MV-4-11 (cell line): Measurements from ENCODE around the gene LAMA3.
"Not testable (repeated sequence)": the region's sequence is repeated elsewhere in the genome, so short reads cannot be mapped to it uniquely, and the experiment has no call there.

ENCODE experiments used
- DNase-seq: peaks from one replicate; lab custom pipeline; 2025; lab: John Stamatoyannopoulos, UW

LAMA3 gene

GRCh38 chr18:23727707-23728493 lies 38.6 kb downstream of the LAMA3 start:
- no peak for DNase-seq

- DNase-seq = no peak
These were observed 41.6 kb downstream of the LAMA3 start for GRCh38 chr18:23730857-23731256.

DNA sequence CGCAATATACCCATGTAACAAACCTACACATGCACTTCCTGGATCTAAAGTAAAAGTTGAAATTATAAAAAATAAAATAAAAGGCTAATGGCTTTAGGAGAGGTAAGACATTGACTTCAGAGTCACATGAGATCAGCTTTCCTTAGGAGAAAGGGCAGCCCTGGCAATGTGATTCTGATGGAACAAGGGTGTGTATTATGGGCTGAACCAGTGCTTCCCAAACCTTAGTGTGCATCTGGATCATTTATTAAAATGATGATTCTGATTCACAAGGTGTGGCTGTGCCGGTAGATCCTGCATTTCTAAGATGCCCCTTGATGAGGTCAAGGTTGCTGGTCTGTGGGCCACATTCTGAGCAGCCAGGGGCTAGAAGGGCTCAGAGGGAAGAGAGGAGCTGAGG lies 42.6 kb downstream of the LAMA3 start:
- no peak for DNase-seq

DNA sequence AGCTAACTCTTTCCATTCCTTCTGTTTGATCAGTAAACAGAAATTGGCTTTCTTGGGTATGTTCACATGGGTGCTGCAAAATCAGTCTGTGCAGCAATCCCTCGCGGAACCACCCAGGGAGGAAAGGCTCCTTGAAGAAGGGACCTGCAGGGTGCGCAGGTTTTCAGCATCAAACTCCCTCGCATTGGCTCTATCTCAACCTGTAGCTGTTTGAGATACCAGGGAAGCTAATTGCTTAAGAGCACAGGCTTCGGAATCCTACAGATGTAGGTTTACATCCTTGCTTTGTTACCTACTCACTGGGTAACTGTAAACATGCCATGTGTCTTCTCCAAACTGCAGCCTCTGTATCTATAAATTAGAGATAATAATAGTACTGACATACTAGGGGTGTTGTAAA lies 43.2 kb downstream of the LAMA3 start:
- no peak for DNase-seq

DNA sequence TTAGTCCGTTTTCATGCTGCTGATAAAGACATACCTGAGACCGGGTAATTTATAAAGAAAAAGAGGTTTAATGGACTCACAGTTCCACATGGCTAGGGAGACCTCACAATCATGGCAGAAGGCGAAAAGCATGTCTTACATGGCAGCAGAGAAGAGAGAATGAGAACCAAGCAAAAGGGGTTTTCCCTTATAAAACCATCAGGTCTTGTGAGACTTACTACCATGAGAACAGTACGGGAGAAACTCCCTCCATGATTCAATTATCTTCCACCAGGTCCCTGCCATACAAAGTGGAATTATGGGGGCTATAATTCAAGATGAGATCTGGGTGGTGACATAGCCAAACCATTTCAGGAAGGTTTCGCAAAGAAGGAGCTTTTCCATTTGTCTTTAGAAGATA lies 44.0 kb downstream of the LAMA3 start:
- not testable (repeated sequence) for DNase-seq

DNA sequence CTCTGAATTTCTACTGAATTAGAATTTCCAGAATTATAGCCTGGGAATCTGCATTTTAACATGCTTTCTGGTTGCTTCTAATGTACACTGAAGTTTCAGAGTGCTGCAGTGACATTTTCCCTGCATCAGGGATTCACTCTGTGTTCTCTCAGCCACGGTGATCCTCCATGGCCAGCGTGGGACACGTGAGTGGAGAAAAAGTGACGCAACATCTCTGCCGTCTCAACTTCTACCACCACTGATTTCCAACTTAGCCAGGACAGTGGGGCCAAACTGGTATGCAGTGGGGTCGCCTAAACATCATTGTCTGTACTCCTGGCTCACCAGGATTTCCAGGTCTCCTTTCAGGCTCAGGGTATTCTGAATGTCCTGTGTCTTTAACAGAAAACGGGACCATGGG lies 44.6 kb downstream of the LAMA3 start:
- peak; percentile 27 for DNase-seq

DNA sequence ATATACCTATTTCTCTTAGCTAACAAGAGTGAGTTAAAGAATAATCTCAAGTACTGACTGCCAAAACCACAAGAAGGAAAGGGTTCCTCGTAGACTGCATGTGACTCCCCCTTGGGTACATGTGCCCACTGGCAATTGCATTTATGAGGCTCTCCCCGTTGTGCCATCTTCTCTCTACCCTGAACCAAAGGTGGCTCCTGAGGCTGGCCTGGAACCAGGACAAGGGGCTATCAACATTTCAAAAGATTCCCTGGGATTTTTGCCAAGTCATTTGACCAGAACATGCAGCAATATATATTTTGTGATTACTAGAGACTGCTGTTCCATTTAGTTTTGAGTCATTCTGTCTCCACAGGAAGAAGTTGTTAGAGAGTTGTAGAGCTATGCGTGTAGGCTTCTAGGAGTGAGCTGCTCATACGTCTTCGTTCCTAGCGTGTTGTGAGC lies 45.8 kb downstream of the LAMA3 start:
- DNase-seq = peak; percentile 18

- no peak for DNase-seq
These were observed 48.3 kb downstream of the LAMA3 start for GRCh38 chr18:23737578-23737977.

- DNase-seq = peak; percentile 93
These were observed 48.9 kb downstream of the LAMA3 start for GRCh38 chr18:23738151-23738550.

GRCh38 chr18:23738575-23738974 lies 49.3 kb downstream of the LAMA3 start:
- DNase-seq = no peak

DNA sequence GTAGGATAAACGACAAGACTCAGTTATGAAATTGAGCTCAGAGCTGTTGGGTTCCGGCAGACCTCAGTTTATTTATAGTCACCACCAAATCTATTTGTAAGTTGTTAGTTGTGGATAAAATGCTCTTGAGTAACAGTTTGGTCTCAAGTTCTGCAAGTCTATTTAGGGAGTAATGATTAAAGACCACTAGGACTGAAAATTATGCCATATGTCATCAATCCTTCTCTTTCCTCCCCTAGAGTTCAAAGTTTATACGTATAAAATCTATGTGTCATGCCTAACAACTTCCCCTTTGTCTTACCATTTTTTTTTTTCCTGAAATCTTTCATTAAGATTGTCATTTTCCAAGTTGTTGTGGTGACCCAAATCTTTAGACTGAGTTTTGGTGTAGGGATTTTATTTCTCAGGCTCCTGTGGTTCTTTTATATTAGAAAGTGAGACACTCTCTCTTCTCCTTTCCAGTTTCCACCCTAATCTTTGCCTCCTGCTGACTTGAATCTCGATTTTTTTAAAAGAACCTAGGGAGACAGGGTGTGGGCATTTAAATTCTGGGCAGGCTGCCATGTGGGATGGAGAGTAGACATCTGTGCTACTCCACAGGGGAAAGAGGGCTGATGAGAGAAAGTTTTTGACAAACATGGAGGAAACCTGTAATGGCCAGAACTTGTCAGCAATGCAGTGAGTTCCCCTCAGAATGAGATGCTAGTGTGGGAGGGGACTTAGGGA lies 51.0 kb downstream of the LAMA3 start:
- peak; percentile 99 for DNase-seq

DNA sequence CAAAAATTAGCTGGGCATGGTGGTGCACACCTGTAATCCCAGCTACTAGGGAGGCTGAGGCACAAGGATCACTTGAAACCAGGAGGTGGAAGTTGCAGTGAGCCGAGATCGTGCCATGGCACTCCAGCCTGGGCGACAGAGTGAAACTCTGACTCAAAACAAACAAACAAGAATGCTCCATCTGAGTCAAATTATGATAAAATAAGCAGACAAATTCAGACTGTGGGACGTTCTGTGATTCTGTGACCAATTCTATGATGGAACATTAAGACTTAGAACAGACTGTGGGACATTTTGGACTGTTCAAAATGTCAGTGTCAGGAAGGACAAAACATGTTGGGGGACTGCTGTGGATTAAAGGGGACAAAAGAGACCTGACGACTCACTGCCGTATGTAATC lies 52.7 kb downstream of the LAMA3 start:
- not testable (repeated sequence) for DNase-seq

GRCh38 chr18:23743733-23744333 lies 54.6 kb downstream of the LAMA3 start:
- no peak for DNase-seq

- DNase-seq = no peak
These were observed 56.1 kb downstream of the LAMA3 start for GRCh38 chr18:23745366-23745765.

- no peak for DNase-seq
These were observed 57.6 kb downstream of the LAMA3 start for GRCh38 chr18:23746851-23747250.

- no peak for DNase-seq
These were observed 63.1 kb downstream of the LAMA3 start for GRCh38 chr18:23752363-23752762.

GRCh38 chr18:23752796-23753195 lies 63.5 kb downstream of the LAMA3 start:
- DNase-seq = no peak

- DNase-seq = no peak
These were observed 67.6 kb downstream of the LAMA3 start for GRCh38 chr18:23756590-23757436.

DNA sequence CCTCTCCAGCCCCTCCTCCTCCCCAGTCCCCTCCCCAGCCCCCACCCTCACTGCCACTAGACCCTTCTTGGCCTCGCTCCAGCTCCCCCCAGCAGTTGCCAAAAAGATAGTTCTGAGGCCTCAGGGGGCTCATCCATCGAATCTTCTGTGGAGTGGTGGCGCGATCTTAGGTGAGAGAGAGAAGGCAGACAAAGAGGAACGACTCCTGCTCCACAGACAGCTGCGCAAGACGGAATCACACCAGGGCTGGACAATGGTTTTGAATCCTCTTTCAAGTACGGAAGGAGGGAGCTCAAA lies 68.1 kb downstream of the LAMA3 start:
- DNase-seq = no peak

DNA sequence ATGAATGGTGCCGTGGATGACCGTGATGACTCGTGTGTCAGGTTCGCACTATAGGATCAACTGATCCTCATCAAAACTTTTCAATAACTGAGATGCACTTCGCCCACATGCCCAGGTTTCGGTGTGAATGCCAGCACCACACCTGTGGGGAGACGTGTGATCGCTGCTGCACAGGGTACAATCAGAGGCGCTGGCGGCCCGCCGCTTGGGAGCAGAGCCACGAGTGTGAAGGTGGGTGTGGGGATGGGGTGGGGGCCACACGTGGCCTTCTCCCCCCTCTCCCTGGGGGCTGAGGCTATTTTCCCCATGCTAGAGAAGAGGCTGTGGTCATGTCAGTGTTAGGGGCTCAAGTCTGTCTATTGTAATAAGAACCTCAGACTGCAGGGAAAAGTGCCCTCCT lies 69.0 kb downstream of the LAMA3 start:
- DNase-seq = no peak

DNA sequence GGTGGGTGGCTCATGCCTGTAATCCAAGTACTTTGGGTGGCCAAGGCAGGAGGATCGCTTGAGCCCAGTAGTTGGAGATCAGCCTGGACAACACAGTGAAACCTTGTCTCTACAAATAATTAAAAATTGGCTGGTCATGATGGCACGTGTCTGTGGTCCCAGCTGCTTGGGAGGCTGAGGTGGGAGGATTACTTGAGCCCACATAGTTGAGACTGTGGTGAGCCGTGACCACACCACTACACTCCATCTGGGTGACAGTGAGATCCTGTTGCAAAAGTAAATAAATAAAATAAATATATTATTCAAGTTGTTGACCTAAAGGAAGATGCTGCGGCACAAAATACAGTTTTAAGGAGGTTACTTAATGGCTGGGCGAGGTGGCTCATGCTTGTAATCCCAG lies 72.7 kb downstream of the LAMA3 start:
- peak; percentile 81 for DNase-seq

DNA sequence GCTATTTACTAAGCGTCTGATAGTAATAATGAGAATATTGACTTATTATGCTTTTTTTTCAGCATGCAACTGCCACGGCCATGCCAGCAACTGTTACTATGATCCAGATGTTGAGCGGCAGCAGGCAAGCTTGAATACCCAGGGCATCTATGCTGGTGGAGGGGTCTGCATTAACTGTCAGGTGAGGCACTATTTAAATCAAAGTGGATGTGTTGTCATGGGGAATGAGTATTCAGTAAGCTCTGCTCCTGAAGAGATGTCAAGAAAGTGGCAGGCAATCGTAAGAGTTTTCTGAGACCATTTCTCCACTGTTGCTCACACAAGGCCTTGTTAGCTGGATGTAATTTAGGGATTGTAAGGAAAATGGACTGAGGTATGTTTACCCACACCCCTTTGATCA lies 74.1 kb downstream of the LAMA3 start:
- no peak for DNase-seq
